ENCODE data around the gene FNDC8.
"Not testable (repeated sequence)": the region's sequence is repeated elsewhere in the genome, so short reads cannot be mapped to it uniquely, and the experiment has no call there.

The FNDC8 gene

GRCh38 chr17:35097776-35098175 is 23.6 kb upstream of the FNDC8 start:
- DNase-seq, result no peak

- no peak for DNase-seq
These were observed 21.5 kb upstream of the FNDC8 start for GRCh38 chr17:35099908-35100307.

- no peak for DNase-seq
These were observed 20.4 kb upstream of the FNDC8 start for GRCh38 chr17:35101036-35101435.

- DNase-seq, result no peak
These were observed 19.7 kb upstream of the FNDC8 start for GRCh38 chr17:35101725-35102124.

GRCh38 chr17:35103271-35103670 is 18.1 kb upstream of the FNDC8 start:
- DNase-seq, result no peak

GRCh38 chr17:35104844-35105450 is 16.5 kb upstream of the FNDC8 start:
- DNase-seq, result no peak

- not testable (repeated sequence) for DNase-seq
These were observed 10.6 kb upstream of the FNDC8 start for GRCh38 chr17:35110791-35111190.

- no peak for DNase-seq
These were observed 4.6 kb upstream of the FNDC8 start for GRCh38 chr17:35116845-35117244.

GRCh38 chr17:35117984-35118383 is 3.4 kb upstream of the FNDC8 start:
- DNase-seq, result no peak

GRCh38 chr17:35119370-35120165 is 1.8 kb upstream of the FNDC8 start, which contains the start of gene RAD51D:
Gene RAD51D (minus strand): TSS chr17:35119860. CDS start chr17:35119613, 247 bp downstream.
- DNase-seq, result peak; percentile 87

- no peak for DNase-seq
These were observed 6.5 kb downstream of the FNDC8 start for GRCh38 chr17:35127751-35128514.

- no peak for DNase-seq
These were observed 7.9 kb downstream of the FNDC8 start for GRCh38 chr17:35129154-35129972.

- DNase-seq, result no peak
These were observed 8.5 kb downstream of the FNDC8 start for GRCh38 chr17:35129973-35130351.

- no peak for DNase-seq
These were observed 9.0 kb downstream of the FNDC8 start for GRCh38 chr17:35130392-35130791.

- DNase-seq, result no peak
These were observed 10.7 kb downstream of the FNDC8 start for GRCh38 chr17:35132099-35132498.

GRCh38 chr17:35132816-35133550 is 11.6 kb downstream of the FNDC8 start:
- no peak for DNase-seq

GRCh38 chr17:35135322-35135721 is 13.9 kb downstream of the FNDC8 start:
- no peak for DNase-seq

GRCh38 chr17:35138218-35138617 is 16.8 kb downstream of the FNDC8 start:
- no peak for DNase-seq

GRCh38 chr17:35141681-35142466 is 20.5 kb downstream of the FNDC8 start, which contains the start of gene NLE1:
Gene NLE1 (minus strand): TSS chr17:35142303. CDS start chr17:35142275, 28 bp downstream.
- peak; percentile 90 for DNase-seq

- DNase-seq, result no peak
These were observed 21.0 kb downstream of the FNDC8 start for GRCh38 chr17:35142467-35142796.

GRCh38 chr17:35144840-35145239 is 23.4 kb downstream of the FNDC8 start:
- no peak for DNase-seq

Data from right forelimb (tissue), 1 donor.